ENCODE data around the gene CNTLN. TPM values are rescaled to one million over a fixed set of nuclear protein-coding genes. Genes with fewer than 3 reads are reported as not detected.
"Not testable (repeated sequence)": the region's sequence is repeated elsewhere in the genome, so short reads cannot be mapped to it uniquely, and the experiment has no call there.

Gene CNTLN
- total RNA-seq, 2 donors from 2014 or later, result 1.2 to 2.1 TPM

DNA sequence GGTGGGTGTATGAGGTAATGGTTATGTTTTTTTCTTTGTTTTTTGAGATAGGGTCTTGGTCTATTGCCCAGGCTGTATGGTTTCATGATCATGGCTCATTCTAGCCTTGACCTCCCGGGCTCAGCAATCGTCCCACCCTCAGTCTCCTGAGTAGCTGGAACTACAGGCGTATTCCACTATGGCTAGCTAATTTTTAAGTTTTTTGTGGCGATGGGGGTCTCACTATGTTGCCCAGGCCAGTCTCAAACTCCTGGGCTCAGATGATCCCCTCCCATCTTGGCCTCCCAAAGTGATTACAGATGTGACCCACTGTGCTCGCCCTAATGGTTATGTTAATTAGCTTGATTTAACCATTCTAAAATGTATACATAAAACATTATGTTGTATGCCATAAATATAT, 5.6 kb downstream of the CNTLN start:
- Mint-ChIP-seq H3K4me1 (no peaks in the 10 kb centered on the region), H3K9me3 (peaks cover 6% of the 10 kb centered on the region), H3K4me3 (no peak overlapping the region), H3K36me3 (ENCODE audit: low read depth) (no peaks in the 10 kb centered on the region), H3K27ac (no peak overlapping the region), H3K27me3 (no peaks in the 10 kb centered on the region)
- no peak for ATAC-seq (replicated peaks)

DNA sequence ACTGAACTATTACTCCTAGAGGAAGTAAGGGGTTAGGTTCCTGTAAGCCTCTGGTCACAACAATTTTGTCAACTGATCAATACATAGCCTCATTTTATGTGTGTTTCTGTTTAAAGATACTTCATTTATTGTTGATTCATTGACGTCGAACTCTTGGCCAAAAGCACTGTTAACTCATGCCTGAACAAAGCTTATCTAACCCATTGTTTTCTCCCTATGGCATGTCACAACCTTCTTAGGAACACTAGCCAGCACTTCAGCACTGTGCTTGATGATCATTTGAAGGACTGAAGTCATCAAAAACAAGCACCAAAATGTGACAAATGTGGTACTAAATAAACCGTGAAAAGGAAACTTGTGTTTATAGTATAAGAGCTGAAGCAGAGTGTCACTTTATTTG, 13.5 kb downstream of the CNTLN start:
- no peaks in the 10 kb centered on the region for H3K36me3 Mint-ChIP-seq (ENCODE audit: low read depth)
- H3K4me1 Mint-ChIP-seq, result no peaks in the 10 kb centered on the region
- no peaks in the 10 kb centered on the region for H3K27me3 Mint-ChIP-seq
- no peak for ATAC-seq (replicated peaks)
- no peak overlapping the region for H3K4me3 Mint-ChIP-seq
- peaks cover 16% of the 10 kb centered on the region for H3K9me3 Mint-ChIP-seq
- no peak overlapping the region for H3K27ac Mint-ChIP-seq

DNA sequence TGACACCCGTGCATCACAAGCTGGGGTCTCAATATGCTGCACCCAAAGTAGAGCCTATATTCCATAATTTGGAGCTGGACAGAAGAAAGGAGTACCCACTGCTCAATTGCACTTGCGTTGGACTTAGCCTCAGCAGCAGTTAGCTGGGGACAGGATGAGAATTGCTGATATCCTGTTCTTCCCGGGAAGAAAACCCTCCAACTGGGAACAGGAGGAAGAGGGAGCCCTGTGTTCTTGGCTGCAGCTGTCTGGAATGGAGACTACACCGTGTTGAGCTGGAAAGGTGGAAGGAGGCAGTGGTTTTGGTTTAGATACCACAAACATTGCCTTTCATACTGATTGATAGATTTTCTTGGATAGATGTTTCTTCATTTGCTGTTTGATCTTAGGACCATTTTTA, 24.6 kb downstream of the CNTLN start:
- no peak overlapping the region for H3K4me3 Mint-ChIP-seq
- no peaks in the 10 kb centered on the region for H3K27me3 Mint-ChIP-seq
- no peaks in the 10 kb centered on the region for H3K36me3 Mint-ChIP-seq (ENCODE audit: low read depth)
- no peak for ATAC-seq (replicated peaks)
- H3K9me3 Mint-ChIP-seq, result peaks cover 15% of the 10 kb centered on the region
- no peaks in the 10 kb centered on the region for H3K4me1 Mint-ChIP-seq
- H3K27ac Mint-ChIP-seq, result no peak overlapping the region

DNA sequence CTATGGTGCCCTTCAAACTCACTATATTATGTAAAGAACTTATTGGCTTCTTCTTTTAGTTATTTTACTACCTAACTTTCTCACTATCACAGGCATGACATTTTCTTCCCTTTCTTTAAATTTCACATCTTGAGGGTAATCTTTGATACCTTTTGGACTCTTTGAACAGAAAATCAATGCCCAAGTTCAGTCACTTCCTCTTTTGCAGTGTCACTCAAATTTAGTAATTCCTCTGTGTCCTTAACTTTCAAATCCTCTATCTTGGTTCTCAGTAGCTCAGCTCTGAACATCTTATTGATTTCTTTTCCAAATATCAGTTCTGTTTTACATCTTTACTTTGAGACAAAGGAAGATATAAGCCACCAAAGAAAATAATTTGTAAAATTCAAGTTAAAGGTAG, 25.5 kb downstream of the CNTLN start:
- no peaks in the 10 kb centered on the region for H3K36me3 Mint-ChIP-seq (ENCODE audit: low read depth)
- H3K4me1 Mint-ChIP-seq, result no peaks in the 10 kb centered on the region
- peaks cover 15% of the 10 kb centered on the region for H3K9me3 Mint-ChIP-seq
- ATAC-seq (replicated peaks), result no peak
- H3K27me3 Mint-ChIP-seq, result no peaks in the 10 kb centered on the region
- H3K4me3 Mint-ChIP-seq, result no peak overlapping the region
- no peak overlapping the region for H3K27ac Mint-ChIP-seq

DNA sequence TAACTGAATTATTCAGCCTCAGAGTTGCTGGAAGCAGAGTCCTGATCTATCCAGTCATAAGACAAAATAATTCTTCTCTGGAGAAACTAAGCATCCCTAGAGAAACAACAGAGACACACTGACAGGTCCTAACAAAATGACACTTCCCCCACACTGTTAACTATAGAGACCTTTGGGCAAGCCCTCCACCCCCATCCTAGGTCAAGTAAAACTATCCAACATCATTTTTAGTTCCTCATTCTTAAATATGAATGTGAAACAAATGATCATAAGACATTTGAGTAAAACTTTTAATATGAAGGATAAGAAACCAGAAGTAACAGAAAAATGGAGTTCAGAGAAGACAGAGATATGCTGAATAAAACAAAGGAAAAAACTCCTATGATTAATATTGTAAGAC, 30.9 kb downstream of the CNTLN start:
- no peak overlapping the region for H3K4me3 Mint-ChIP-seq
- no peak for ATAC-seq (replicated peaks)
- no peaks in the 10 kb centered on the region for H3K27me3 Mint-ChIP-seq
- no peaks in the 10 kb centered on the region for H3K4me1 Mint-ChIP-seq
- no peak overlapping the region for H3K27ac Mint-ChIP-seq
- H3K36me3 Mint-ChIP-seq (ENCODE audit: low read depth), result no peaks in the 10 kb centered on the region
- peaks cover 17% of the 10 kb centered on the region for H3K9me3 Mint-ChIP-seq

DNA sequence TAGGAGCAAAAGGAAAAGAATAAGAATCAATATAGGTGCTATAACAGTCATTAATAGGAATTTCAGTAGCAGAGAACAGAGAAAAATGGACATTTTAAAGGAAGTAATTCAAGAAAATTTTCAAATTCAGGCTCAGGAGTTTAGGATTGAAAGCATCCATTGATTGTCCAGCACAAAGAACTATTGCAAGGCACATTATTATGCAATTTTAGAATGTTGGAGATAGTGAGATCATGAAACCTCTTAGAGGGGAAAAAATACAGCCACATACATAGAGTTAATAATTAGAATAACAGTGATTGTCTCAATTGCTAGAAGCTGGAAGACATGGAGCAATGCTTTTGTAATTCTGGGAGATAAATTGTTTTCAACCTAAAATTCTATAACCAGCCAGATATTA, 31.5 kb downstream of the CNTLN start:
- H3K4me1 Mint-ChIP-seq, result no peaks in the 10 kb centered on the region
- no peaks in the 10 kb centered on the region for H3K36me3 Mint-ChIP-seq (ENCODE audit: low read depth)
- no peaks in the 10 kb centered on the region for H3K27me3 Mint-ChIP-seq

DNA sequence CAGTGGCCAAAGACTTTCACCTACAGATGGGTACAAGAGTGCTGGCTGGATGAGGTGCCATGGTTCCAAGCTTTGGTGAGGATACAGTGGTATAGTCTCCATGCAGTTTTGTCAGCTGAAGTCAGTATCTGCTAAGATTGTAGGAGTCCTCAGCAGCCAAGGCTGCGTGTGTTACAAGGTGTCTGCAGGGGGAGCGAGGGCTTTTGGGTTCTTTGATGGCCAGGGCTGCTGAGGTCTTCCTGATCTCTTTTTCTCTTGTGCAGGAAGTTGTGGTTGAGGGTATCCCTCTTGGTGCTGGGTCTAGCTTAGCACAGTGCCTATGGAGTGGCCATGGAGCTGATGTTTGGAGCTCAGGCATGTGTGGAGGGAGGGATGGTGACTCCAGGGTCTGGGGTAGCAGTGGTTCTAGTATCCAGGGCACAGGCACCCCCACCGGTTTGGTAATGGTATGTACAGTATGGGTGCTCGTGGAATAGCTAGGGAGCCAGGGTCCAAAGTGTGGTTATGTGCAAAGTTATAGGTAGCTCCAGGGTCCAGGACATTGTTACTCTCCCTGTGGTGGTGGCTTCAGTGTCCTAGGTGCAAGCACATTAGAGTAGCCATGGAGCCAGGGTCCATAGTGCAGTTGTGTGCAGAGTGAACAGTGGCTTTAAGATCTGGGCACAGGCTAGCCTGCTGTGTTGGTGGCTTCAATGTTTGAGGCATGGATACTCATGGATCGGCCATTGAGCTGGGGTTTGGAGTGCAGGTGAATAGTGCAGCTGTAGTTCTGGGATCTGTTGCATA, 36.7 kb downstream of the CNTLN start:
- H3K27me3 Mint-ChIP-seq, result no peaks in the 10 kb centered on the region
- no peaks in the 10 kb centered on the region for H3K4me1 Mint-ChIP-seq
- H3K9me3 Mint-ChIP-seq, result peaks cover 13% of the 10 kb centered on the region
- no peak for ATAC-seq (replicated peaks)
- no peak overlapping the region for H3K4me3 Mint-ChIP-seq
- no peaks in the 10 kb centered on the region for H3K36me3 Mint-ChIP-seq (ENCODE audit: low read depth)
- H3K27ac Mint-ChIP-seq, result no peak overlapping the region

More for the DNA sequence above, 31.5 kb downstream of the CNTLN start:
- no peak overlapping the region for H3K27ac Mint-ChIP-seq
- peaks cover 20% of the 10 kb centered on the region for H3K9me3 Mint-ChIP-seq
- no peak for ATAC-seq (replicated peaks)
- no peak overlapping the region for H3K4me3 Mint-ChIP-seq

DNA sequence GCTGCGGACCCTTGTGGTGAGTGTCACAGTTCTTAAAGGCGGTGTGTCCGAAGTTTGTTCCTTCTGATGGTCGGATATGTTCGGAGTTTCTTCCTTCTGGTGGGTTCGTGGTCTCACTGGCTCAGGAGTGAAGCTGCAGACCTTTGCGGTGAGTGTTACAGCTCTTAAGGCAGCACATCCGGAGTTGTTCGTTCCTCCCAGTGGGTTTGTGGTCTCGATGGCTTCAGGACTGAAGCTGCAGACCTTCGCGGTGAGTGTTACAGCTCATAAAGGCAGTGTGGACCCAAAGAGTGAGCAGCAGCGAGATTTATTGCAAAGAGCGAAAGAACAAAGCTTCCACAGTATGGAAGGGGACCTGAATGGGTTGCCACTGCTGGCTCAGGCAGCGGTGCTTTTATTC, 42.7 kb downstream of the CNTLN start:
- peaks cover 14% of the 10 kb centered on the region for H3K9me3 Mint-ChIP-seq
- H3K27me3 Mint-ChIP-seq; H3K36me3 Mint-ChIP-seq (ENCODE audit: low read depth); H3K4me3 Mint-ChIP-seq; H3K4me1 Mint-ChIP-seq; H3K27ac Mint-ChIP-seq; ATAC-seq (replicated peaks): not testable (repeated sequence)

DNA sequence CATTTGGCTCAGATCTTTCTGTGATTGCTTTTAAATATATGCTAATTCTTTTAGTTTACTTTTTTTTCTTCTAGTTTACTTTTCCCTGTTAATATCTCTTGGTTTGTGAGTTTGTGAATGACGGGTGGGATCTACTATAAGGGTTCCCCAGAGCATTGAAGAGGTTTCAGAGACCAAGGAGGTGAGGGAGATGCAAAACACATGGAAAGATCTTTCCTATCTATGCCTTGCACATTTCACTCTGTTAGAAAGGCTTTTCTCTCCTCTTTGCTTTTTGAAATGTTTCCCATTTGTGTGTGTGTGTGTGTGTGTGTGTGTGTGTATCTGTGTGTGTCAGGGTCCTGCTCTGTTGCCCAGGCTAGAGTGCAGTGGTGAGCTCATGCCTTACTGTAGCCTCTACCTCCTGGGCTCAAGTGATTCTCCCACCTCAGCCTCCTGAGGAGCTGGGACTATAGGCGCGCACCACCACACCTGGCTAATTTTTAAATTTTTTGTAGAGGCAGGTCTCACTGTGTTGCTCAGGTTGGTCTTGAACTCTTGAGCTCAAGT, 50.7 kb downstream of the CNTLN start:
- peaks cover 21% of the 10 kb centered on the region for H3K9me3 Mint-ChIP-seq
- no peak overlapping the region for H3K4me3 Mint-ChIP-seq
- ATAC-seq (replicated peaks), result no peak
- no peaks in the 10 kb centered on the region for H3K4me1 Mint-ChIP-seq
- H3K27me3 Mint-ChIP-seq, result no peaks in the 10 kb centered on the region
- no peaks in the 10 kb centered on the region for H3K36me3 Mint-ChIP-seq (ENCODE audit: low read depth)
- no peak overlapping the region for H3K27ac Mint-ChIP-seq

DNA sequence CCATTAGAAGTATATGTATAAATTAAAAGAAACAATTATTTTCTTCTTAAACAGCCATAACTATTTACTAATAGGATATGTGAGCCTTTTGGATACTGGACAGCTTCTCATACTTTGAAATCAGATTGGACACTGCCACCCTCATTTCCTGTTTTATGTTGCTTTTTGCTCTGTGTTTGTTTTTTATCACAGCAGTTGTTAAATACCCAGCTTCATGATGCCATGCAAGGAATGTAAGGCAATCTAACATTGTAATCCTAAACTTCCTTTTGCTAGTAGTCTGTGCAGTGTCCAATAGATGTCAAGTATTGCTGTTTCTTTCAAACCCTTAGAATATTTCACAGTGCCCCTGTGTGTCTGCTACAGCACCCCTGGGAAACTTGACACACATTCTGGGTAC, 56.2 kb downstream of the CNTLN start:
- no peak overlapping the region for H3K27ac Mint-ChIP-seq
- no peak overlapping the region for H3K4me3 Mint-ChIP-seq
- no peaks in the 10 kb centered on the region for H3K27me3 Mint-ChIP-seq
- H3K9me3 Mint-ChIP-seq, result peaks cover 8% of the 10 kb centered on the region
- no peaks in the 10 kb centered on the region for H3K4me1 Mint-ChIP-seq
- no peak for ATAC-seq (replicated peaks)
- no peaks in the 10 kb centered on the region for H3K36me3 Mint-ChIP-seq (ENCODE audit: low read depth)

DNA sequence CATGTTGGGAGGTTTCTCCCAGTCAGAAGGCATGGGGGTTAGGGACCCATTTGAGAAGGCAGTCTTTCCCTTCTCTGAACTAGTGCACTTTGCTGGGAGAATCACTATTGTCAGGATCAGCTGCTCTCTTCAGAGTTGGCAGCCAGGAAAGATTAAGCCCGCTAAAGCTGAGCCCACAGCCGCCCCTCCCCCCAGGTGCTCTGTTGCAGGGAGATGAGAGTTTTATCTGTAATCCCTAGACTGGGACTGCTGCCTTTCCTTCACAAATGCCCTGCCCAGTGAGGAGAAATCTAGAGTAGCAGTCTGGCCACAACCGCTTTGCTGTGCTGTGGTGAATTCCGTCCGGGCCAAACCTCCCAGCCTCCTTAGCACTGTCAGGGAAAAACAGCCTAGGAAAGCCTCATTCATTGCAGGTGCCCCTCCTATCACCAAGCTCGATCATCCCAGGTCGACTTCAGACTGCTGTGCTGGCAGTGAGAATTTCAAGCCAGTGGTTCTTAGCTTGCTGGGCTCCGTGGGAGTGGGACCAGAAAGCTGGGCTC, 69.8 kb downstream of the CNTLN start:
- Mint-ChIP-seq H3K27ac (no peak overlapping the region), H3K4me3 (no peak overlapping the region), H3K4me1 (no peaks in the 10 kb centered on the region), H3K36me3 (ENCODE audit: low read depth) (no peaks in the 10 kb centered on the region), H3K27me3 (no peaks in the 10 kb centered on the region), H3K9me3 (peaks cover 17% of the 10 kb centered on the region)
- no peak for ATAC-seq (replicated peaks)

DNA sequence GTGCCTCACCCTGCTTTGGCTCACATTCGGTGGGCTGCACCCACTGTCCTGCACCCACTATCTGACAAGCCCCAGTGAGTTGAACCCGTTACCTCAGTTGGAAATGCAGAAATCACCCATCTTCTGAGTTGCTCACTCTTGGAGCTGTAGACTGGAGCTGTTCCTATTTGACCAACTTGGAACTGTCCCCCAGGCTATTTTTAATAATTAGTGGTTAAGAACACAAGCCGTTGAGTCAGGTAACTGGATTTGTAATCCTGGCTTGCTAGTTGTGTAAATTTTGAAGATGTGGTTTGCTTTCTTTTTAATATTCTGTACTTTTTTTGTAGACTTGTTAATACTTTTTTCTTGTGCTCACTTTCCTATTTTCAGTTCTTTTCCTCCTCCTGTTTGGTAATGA, 81.2 kb downstream of the CNTLN start:
- Mint-ChIP-seq H3K27ac (no peak overlapping the region), H3K4me3 (no peak overlapping the region), H3K36me3 (ENCODE audit: low read depth) (no peaks in the 10 kb centered on the region), H3K4me1 (no peaks in the 10 kb centered on the region), H3K27me3 (no peaks in the 10 kb centered on the region), H3K9me3 (peaks cover 19% of the 10 kb centered on the region)
- no peak for ATAC-seq (replicated peaks)

DNA sequence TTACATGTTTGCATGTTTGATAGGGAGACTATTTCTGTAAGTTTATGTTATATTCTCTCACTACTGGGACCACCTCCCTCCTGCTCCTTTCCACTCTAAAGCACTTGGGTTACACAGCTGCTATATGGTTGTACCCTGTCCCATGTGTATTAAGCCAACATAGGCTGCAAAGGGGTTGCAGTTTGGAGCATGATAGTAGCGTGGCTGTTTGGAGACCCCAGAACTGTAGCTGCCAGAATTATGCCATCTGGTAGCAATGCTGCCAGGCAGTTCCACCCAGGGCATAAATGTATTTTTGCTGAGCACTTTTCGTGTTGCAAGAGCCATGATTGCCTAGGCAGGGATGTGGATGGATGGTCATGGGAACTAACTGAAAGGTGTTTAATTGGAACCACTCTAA, 81.8 kb downstream of the CNTLN start:
- Mint-ChIP-seq H3K36me3 (ENCODE audit: low read depth) (no peaks in the 10 kb centered on the region), H3K4me1 (no peaks in the 10 kb centered on the region), H3K27me3 (no peaks in the 10 kb centered on the region), H3K27ac (no peak overlapping the region), H3K9me3 (peaks cover 19% of the 10 kb centered on the region), H3K4me3 (no peak overlapping the region)
- no peak for ATAC-seq (replicated peaks)

DNA sequence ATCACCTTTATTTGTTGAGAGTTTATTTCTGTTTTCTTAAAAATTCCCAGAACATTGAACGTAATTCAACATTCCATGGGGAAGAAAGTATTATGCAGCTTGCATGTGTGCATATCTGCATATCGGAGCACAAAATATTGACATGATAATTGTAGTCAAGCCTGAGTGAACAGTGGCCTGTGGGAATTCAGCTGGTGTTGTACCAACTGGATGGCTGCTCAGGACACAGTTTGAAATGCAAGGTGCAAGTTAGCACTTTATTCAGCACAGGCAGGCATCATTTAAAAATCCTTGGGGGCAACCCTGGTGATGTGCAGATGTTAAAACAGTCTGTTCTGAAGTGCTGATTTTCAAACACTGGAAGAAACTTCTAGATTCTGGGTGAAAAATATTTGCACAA, 82.4 kb downstream of the CNTLN start:
- Mint-ChIP-seq H3K4me1 (no peaks in the 10 kb centered on the region), H3K9me3 (peaks cover 16% of the 10 kb centered on the region), H3K27ac (no peak overlapping the region), H3K4me3 (no peak overlapping the region), H3K27me3 (no peaks in the 10 kb centered on the region), H3K36me3 (ENCODE audit: low read depth) (no peaks in the 10 kb centered on the region)
- ATAC-seq (replicated peaks), result no peak

DNA sequence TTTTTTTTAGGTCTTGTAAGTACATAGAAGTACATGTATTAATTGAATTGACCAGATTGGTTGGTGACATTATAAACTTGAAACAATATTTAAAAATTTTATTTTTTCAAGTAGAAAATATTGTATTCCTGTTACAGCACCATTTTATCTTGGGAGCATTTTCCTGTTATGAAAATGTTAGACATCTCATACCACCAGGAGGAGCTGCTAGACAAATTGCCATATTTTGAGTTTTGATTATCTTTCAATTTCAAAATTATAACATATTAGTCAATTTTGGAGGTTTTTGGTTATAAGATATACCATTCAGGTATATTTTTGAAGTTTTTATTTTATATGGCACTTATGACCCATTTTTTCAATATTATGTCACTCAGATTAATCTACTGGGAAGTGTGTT, 84.4 kb downstream of the CNTLN start:
- no peak for ATAC-seq (replicated peaks)
- H3K4me3 Mint-ChIP-seq, result no peak overlapping the region
- peaks cover 4% of the 10 kb centered on the region for H3K9me3 Mint-ChIP-seq

More for the DNA sequence above, 84.4 kb downstream of the CNTLN start:
- H3K4me1 Mint-ChIP-seq, result no peaks in the 10 kb centered on the region
- no peak overlapping the region for H3K27ac Mint-ChIP-seq
- H3K36me3 Mint-ChIP-seq (ENCODE audit: low read depth), result no peaks in the 10 kb centered on the region
- H3K27me3 Mint-ChIP-seq, result no peaks in the 10 kb centered on the region
